ENCODE data around the gene FNDC3A.
A peak's percentile ranks its signal among the peaks of the same experiment; 100 is the strongest.
"Not testable (repeated sequence)": the region's sequence is repeated elsewhere in the genome, so short reads cannot be mapped to it uniquely, and the experiment has no call there.

FNDC3A gene

DNA sequence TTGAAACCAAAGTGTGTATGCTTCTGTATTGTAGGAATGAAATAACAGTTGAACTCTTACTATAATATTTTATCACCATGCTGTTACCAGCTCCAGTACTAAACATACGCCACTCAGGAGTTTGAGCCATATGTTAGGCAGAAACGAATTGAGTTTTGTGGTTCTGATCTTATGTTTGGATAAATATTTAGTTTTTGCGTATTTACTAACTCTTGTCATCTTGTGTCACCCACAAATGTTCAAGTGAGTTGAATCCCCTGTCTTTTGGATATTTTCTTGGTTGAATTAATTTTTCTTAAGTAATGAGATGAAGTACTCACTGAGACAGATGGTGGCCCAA, 1.5 kb downstream of the FNDC3A start:
- Histone ChIP-seq H3K4me3 (ENCODE audit: low read depth in 1 of 2, low read length in 2 of 2) (peak overlapping the region in 1 of 2 donors; percentile 85), H3K27ac (ENCODE audit: low read depth, low read length) (peak overlapping the region; percentile 77), H3K9me3 (ENCODE audit: low read length) (no peaks in the 10 kb centered on the region), H3K9ac (ENCODE audit: low read length) (peak overlapping the region; percentile 80), H3K27me3 (ENCODE audit: control insufficient read depth in 1 of 2, insufficient read depth in 2 of 2, low read length in 2 of 2) (no peaks in the 10 kb centered on the region), H3K4me1 (ENCODE audit: insufficient read depth, low read length) (peaks cover 40% of the 10 kb centered on the region), H3K36me3 (ENCODE audit: insufficient read depth, low read length) (no peaks in the 10 kb centered on the region)

DNA sequence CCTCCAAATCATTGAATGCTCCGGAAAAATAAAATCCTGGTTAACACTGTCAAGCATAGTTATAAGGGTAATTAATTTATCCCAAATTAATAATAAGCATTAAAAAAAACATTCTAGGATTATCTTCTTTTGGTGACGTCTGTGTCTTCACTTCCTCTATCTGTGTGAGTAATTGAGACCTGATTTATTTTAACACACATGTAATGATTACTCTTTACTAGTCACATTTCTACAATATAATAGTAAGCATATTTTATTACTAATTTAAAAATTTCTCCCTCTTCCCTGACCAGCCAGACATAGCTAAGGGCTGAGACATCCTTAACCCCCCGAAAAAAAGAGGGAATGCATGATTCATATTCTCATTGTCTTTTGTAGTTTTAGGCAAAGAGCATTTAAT, 2.3 kb downstream of the FNDC3A start:
- H3K27me3 ChIP-seq (ENCODE audit: control insufficient read depth in 1 of 2, insufficient read depth in 2 of 2, low read length in 2 of 2) = no peaks in the 10 kb centered on the region
- H3K4me1 ChIP-seq (ENCODE audit: insufficient read depth, low read length) = peaks cover 40% of the 10 kb centered on the region
- H3K9me3 ChIP-seq (ENCODE audit: low read length) = no peaks in the 10 kb centered on the region
- no peaks in the 10 kb centered on the region for H3K36me3 ChIP-seq (ENCODE audit: insufficient read depth, low read length)
- H3K9ac ChIP-seq (ENCODE audit: low read length) = no peak overlapping the region
- no peak overlapping the region for H3K27ac ChIP-seq (ENCODE audit: low read depth, low read length)
- peak overlapping the region in 1 of 2 donors; percentile 85 for H3K4me3 ChIP-seq (ENCODE audit: low read depth in 1 of 2, low read length in 2 of 2)

DNA sequence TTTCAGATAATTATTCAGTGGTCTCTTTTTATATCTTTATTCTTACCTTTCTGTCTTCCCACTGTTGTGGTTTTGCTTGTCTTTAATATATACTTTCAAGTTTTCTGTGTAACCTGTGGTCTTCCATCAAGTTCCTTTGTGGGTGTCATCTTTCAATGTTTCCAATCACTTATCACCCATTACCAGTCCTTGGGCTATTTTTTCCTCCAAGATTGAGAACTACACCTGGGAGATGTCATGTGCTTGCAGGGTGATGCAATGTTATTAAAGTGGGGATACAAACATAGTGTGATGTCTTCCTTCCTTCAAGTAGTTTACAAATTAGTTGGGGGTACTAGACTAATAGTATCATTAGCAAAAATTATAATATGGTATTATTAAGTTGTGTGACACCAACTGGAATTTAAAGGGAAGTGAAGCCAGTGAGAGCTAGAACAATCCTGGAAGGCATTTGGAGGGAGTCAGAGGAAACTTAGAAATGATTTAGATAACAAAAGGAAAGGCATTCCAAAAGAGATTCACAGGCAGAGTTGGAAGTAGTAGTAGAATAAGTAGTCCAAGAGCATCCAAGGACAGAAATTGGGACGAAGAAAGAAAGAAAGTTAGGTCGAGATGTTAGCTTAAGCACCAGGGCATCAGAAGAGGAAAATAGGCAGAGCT, 3.4 kb downstream of the FNDC3A start:
- H3K9me3 ChIP-seq (ENCODE audit: low read length) = no peaks in the 10 kb centered on the region
- H3K4me3 ChIP-seq (ENCODE audit: low read depth in 1 of 2, low read length in 2 of 2) = no peak overlapping the region
- H3K27me3 ChIP-seq (ENCODE audit: control insufficient read depth in 1 of 2, insufficient read depth in 2 of 2, low read length in 2 of 2) = no peaks in the 10 kb centered on the region
- peak overlapping the region; percentile 7 for H3K27ac ChIP-seq (ENCODE audit: low read depth, low read length)
- no peaks in the 10 kb centered on the region for H3K36me3 ChIP-seq (ENCODE audit: insufficient read depth, low read length)
- H3K9ac ChIP-seq (ENCODE audit: low read length) = no peak overlapping the region
- peaks cover 47% of the 10 kb centered on the region for H3K4me1 ChIP-seq (ENCODE audit: insufficient read depth, low read length)

DNA sequence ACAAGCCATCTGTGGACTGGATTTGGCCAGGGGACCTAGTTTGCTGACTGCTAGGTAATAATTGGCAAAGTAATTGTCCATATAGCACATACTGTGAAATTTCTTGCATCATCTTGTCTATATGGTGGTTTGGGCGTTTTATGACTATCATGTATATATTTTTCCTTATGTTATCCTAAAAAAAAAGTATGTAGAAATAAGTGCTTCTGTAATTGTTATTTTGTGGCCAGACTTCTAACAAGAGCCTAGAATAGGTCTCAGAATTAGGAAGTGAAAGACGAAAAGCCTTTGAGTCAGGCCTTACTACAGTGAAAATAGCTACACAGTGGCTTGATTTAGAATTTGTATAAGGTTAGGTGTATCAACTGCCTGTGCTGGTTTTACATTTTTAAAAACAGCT, 4.2 kb downstream of the FNDC3A start:
- Histone ChIP-seq H3K9ac (ENCODE audit: low read length) (no peak overlapping the region), H3K27me3 (ENCODE audit: control insufficient read depth in 1 of 2, insufficient read depth in 2 of 2, low read length in 2 of 2) (no peaks in the 10 kb centered on the region), H3K9me3 (ENCODE audit: low read length) (no peaks in the 10 kb centered on the region), H3K36me3 (ENCODE audit: insufficient read depth, low read length) (no peaks in the 10 kb centered on the region), H3K27ac (ENCODE audit: low read depth, low read length) (peak overlapping the region; percentile 7), H3K4me1 (ENCODE audit: insufficient read depth, low read length) (peaks cover 40% of the 10 kb centered on the region), H3K4me3 (ENCODE audit: low read depth in 1 of 2, low read length in 2 of 2) (no peak overlapping the region)

DNA sequence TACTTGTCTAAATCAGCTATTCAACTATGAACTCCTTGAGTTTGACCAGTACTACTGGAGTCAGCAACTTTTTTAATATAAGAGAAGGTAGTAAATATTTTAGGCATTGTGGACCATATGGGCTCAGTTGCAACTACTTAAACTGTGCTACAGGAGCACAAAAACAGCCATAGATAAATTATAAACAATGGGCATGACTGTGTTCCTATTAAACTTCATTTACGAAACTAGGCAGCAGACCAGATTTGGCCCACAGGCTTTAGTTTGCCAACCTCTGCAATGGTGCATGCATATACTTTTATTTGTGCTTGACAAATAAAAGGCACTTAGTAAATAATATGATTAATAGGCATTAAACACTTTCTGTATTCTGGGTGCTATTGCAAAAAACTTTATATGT, 7.6 kb downstream of the FNDC3A start:
- no peaks in the 10 kb centered on the region for H3K36me3 ChIP-seq (ENCODE audit: insufficient read depth, low read length)
- H3K4me3 ChIP-seq (ENCODE audit: low read depth in 1 of 2, low read length in 2 of 2) = no peak overlapping the region
- no peak overlapping the region for H3K27ac ChIP-seq (ENCODE audit: low read depth, low read length)
- H3K4me1 ChIP-seq (ENCODE audit: insufficient read depth, low read length) = peaks cover 44% of the 10 kb centered on the region
- H3K9ac ChIP-seq (ENCODE audit: low read length) = no peak overlapping the region
- H3K9me3 ChIP-seq (ENCODE audit: low read length) = no peaks in the 10 kb centered on the region
- no peaks in the 10 kb centered on the region for H3K27me3 ChIP-seq (ENCODE audit: control insufficient read depth in 1 of 2, insufficient read depth in 2 of 2, low read length in 2 of 2)

DNA sequence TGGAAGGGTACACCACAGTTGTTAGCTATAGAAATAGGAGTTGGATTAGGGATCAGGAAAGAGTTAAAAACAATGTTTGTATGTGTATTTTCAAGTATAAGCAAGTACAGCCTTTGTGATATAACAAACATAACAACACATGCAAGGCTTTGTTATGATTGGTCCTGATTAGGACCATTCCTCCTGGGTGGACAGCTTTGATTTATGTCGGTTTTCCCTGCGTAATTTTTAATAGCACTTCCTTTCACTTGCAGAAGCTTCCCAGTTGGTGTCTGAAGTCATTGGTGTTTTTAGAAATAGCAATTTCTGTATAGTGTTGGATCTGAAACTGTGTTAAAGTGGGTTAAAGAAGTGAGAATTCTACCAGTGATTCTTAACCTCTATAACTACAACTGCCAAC, 10.0 kb downstream of the FNDC3A start:
- peaks cover 25% of the 10 kb centered on the region for H3K4me1 ChIP-seq (ENCODE audit: insufficient read depth, low read length)
- no peaks in the 10 kb centered on the region for H3K36me3 ChIP-seq (ENCODE audit: insufficient read depth, low read length)
- H3K27me3 ChIP-seq (ENCODE audit: control insufficient read depth in 1 of 2, insufficient read depth in 2 of 2, low read length in 2 of 2) = no peaks in the 10 kb centered on the region
- H3K27ac ChIP-seq (ENCODE audit: low read depth, low read length) = no peak overlapping the region
- H3K9ac ChIP-seq (ENCODE audit: low read length) = no peak overlapping the region
- H3K4me3 ChIP-seq (ENCODE audit: low read depth in 1 of 2, low read length in 2 of 2) = no peak overlapping the region
- H3K9me3 ChIP-seq (ENCODE audit: low read length) = no peaks in the 10 kb centered on the region

DNA sequence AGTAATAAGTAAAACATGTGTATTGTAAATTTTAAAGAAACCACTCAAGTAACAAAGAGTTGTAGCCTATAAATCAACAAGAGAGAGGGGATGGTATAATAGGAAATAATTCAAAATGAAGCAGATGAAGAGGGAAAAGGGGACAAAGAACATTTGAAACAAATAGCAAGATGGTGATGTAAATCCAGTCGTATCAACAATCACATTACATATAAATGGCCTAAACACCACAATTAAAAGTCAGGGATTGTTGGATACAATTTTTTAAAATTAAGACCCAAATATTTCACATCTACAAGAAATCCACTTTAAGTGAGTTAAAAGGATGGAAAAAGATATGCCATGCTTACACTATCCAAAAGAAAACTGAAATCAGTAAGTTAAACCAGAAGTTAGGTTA, 15.2 kb downstream of the FNDC3A start:
- no peaks in the 10 kb centered on the region for H3K9me3 ChIP-seq (ENCODE audit: low read length)
- no peaks in the 10 kb centered on the region for H3K36me3 ChIP-seq (ENCODE audit: insufficient read depth, low read length)
- H3K9ac ChIP-seq (ENCODE audit: low read length) = no peak overlapping the region
- H3K27ac ChIP-seq (ENCODE audit: low read depth, low read length) = no peak overlapping the region
- H3K27me3 ChIP-seq (ENCODE audit: control insufficient read depth in 1 of 2, insufficient read depth in 2 of 2, low read length in 2 of 2) = no peaks in the 10 kb centered on the region
- no peak overlapping the region for H3K4me3 ChIP-seq (ENCODE audit: low read depth in 1 of 2, low read length in 2 of 2)
- peaks cover 8% of the 10 kb centered on the region for H3K4me1 ChIP-seq (ENCODE audit: insufficient read depth, low read length)

DNA sequence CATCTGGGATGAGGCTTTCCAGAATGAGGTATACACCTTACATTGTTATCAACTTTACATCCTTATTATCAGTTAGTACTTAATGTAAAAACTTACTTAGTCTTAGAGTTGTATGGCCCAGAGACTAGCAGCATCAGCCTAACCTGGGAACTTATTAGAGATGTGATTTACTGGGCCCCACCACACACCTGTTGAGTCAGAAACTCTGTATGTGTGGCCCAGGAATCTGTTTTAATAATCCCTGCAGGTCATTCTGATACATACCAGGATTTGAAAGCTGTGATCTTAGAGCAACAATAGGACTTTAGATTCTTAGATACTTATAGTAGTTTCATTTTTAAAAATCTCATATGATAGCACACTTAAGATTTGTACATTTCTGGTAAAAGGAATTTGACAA, 17.4 kb downstream of the FNDC3A start:
- Histone ChIP-seq H3K9ac (ENCODE audit: low read length) (no peak overlapping the region), H3K4me1 (ENCODE audit: insufficient read depth, low read length) (peaks cover 7% of the 10 kb centered on the region), H3K9me3 (ENCODE audit: low read length) (no peaks in the 10 kb centered on the region), H3K36me3 (ENCODE audit: insufficient read depth, low read length) (no peaks in the 10 kb centered on the region), H3K27me3 (ENCODE audit: control insufficient read depth in 1 of 2, insufficient read depth in 2 of 2, low read length in 2 of 2) (no peaks in the 10 kb centered on the region), H3K27ac (ENCODE audit: low read depth, low read length) (no peak overlapping the region), H3K4me3 (ENCODE audit: low read depth in 1 of 2, low read length in 2 of 2) (no peak overlapping the region)

DNA sequence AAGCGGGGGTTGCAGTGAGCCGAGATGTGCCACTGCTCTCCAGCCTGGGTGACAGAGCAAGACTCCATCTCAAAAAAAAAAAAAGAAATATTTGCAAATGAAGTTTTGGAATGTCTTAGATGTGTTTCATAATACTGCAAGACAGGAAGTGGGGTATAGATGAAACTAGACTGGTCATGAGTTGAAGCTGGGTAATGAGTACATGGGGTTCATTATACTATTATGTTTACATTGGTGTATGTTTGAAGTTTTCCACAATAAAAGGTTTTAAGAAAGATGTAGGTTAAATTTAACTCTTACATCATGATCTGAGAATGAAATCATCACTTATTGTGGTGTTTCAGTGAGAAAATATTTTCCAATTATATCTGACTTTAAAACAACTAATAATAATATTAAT, 19.0 kb downstream of the FNDC3A start:
- H3K4me1 ChIP-seq (ENCODE audit: insufficient read depth, low read length) = peaks cover 3% of the 10 kb centered on the region
- H3K27ac ChIP-seq (ENCODE audit: low read depth, low read length) = no peak overlapping the region
- no peak overlapping the region for H3K9ac ChIP-seq (ENCODE audit: low read length)
- H3K27me3 ChIP-seq (ENCODE audit: control insufficient read depth in 1 of 2, insufficient read depth in 2 of 2, low read length in 2 of 2) = no peaks in the 10 kb centered on the region
- no peaks in the 10 kb centered on the region for H3K36me3 ChIP-seq (ENCODE audit: insufficient read depth, low read length)
- no peak overlapping the region for H3K4me3 ChIP-seq (ENCODE audit: low read depth in 1 of 2, low read length in 2 of 2)
- H3K9me3 ChIP-seq (ENCODE audit: low read length) = no peaks in the 10 kb centered on the region

DNA sequence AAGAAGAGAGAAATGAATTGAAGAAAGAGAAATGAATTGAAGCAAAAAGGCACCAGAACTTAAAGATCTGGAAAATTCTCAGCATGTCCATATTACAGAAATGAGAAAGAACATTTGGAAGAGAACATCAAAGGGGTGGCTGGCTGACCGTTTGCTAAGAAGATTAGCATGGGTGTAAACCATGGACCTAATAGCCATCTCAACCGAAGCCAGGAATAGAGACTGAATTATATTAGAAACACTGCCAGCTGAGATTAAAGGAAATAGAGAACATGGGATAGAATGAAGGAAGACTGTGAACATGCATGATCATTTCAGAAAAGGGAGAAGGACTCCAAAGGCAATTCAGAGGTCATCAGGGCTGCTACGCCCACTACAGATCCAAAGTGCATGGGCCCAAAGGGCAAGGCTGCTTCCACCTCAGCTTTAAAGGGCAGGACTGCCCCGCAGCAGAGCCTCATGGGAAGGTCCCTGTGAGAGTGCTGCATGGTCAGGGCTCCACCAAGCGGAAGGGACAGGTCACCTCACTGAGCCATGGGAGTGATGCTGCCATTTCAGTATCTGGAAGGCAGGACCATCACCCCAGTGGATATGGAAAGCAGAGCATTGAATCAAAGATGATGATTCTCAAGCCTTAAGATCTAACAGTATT, 23.1 kb downstream of the FNDC3A start:
- Histone ChIP-seq H3K27me3 (ENCODE audit: control insufficient read depth in 1 of 2, insufficient read depth in 2 of 2, low read length in 2 of 2) (no peaks in the 10 kb centered on the region), H3K27ac (ENCODE audit: low read depth, low read length) (no peak overlapping the region), H3K36me3 (ENCODE audit: insufficient read depth, low read length) (no peaks in the 10 kb centered on the region), H3K4me3 (ENCODE audit: low read depth in 1 of 2, low read length in 2 of 2) (no peak overlapping the region), H3K4me1 (ENCODE audit: insufficient read depth, low read length) (no peaks in the 10 kb centered on the region), H3K9me3 (ENCODE audit: low read length) (peaks cover 3% of the 10 kb centered on the region), H3K9ac (ENCODE audit: low read length) (no peak overlapping the region)

DNA sequence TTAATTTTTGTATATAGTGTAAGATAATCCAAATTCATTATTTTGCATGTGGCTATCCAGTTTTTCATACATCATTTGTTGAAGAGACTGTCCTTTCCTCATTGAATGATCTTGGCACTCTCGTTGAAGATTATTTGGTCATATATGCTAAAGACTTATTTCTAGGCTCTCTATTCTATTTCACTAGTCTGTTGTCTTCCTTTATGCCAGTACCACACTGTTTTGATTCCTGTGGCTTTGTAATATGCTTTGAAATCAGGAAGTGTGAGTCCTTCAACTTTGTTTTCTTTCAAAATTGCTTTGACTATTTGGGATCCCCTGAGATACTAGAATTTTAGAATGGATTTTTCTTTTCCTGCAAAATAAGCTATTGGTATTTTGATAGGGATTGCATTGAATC, 24.5 kb downstream of the FNDC3A start:
- Histone ChIP-seq H3K9me3 (ENCODE audit: low read length) (peaks cover 3% of the 10 kb centered on the region), H3K27ac (ENCODE audit: low read depth, low read length) (no peak overlapping the region), H3K4me1 (ENCODE audit: insufficient read depth, low read length) (peaks cover 4% of the 10 kb centered on the region), H3K36me3 (ENCODE audit: insufficient read depth, low read length) (no peaks in the 10 kb centered on the region), H3K27me3 (ENCODE audit: control insufficient read depth in 1 of 2, insufficient read depth in 2 of 2, low read length in 2 of 2) (no peaks in the 10 kb centered on the region), H3K4me3 (ENCODE audit: low read depth in 1 of 2, low read length in 2 of 2) (no peak overlapping the region), H3K9ac (ENCODE audit: low read length) (no peak overlapping the region)

DNA sequence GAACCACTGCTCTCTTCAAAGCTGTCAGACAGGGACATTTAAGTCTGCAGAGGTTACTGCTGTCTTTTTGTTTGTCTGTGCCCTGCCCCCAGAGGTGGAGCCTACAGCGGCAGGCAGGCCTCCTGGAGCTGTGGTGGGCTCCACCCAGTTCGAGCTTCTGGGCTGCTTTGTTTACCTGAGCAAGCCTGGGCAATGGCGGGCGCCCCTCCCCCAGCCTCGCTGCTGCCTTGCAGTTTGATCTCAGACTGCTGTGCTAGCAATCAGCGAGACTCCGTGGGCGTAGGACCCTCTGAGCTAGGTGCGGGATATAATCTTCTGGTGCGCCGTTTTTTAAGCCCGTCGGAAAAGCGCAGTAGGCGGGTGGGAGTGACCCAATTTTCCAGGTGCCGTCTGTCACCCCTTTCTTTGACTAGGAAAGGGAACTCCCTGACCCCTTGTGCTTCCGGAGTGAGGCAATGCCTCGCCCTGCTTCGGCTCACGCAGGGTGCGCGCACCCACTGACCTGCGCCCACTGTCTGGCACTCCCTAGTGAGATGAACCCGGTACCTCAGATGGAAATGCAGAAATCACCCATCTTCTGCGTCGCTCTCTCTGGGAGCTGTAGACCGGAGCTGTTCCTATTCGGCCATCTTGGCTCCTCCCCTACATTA, 43.4 kb downstream of the FNDC3A start:
- not testable (repeated sequence) for H3K27ac ChIP-seq (ENCODE audit: low read depth, low read length); H3K4me3 ChIP-seq (ENCODE audit: low read depth in 1 of 2, low read length in 2 of 2); H3K27me3 ChIP-seq (ENCODE audit: control insufficient read depth in 1 of 2, insufficient read depth in 2 of 2, low read length in 2 of 2); H3K4me1 ChIP-seq (ENCODE audit: insufficient read depth, low read length); H3K9me3 ChIP-seq (ENCODE audit: low read length); H3K9ac ChIP-seq (ENCODE audit: low read length); H3K36me3 ChIP-seq (ENCODE audit: insufficient read depth, low read length)
